WERI-Rb-1 (cell line): ENCODE data around the gene PGLYRP1.

Source experiments
- DNase-seq: peaks from one replicate; pipeline ENCODE4 v3.0.0-alpha.2; 2020
- H3K27ac ChIP-seq: fragments of 250-450 bp; sonication (Bioruptor Pico); 2 replicates; pipeline ENCODE4 v1.5.1; 2020; ENCODE audit warnings: mild to moderate bottlenecking, moderate library complexity
- H3K27me3 ChIP-seq: fragments of 250-450 bp; sonication (Bioruptor Pico); 2 replicates; pipeline ENCODE4 v1.5.1; 2021; ENCODE audit warnings: mild to moderate bottlenecking, low read depth, moderate library complexity; ENCODE audit not compliant: insufficient read depth, severe bottlenecking
- H3K36me3 ChIP-seq: fragments of 250-450 bp; sonication (Bioruptor Pico); 2 replicates; pipeline ENCODE4 v1.5.1; 2020; ENCODE audit warnings: mild to moderate bottlenecking, moderate library complexity
- H3K4me3 ChIP-seq: 2 replicates; pipeline ENCODE4 v1.5.1; 2011; ENCODE audit warnings: low read depth, mild to moderate bottlenecking, control low read depth, low read length
- H3K9me3 ChIP-seq: fragments of 250-450 bp; sonication (Bioruptor Pico); 2 replicates; pipeline ENCODE4 v1.5.1; 2021; ENCODE audit warnings: mild to moderate bottlenecking, moderate library complexity; ENCODE audit not compliant: severe bottlenecking
- CTCF ChIP-seq: IDR thresholded peaks from 2 replicates; pipeline ENCODE4 v1.5.1; 2011; ENCODE audit warnings: low read depth, mild to moderate bottlenecking, control low read depth, inconsistent platforms, low read length

The PGLYRP1 gene

DNA sequence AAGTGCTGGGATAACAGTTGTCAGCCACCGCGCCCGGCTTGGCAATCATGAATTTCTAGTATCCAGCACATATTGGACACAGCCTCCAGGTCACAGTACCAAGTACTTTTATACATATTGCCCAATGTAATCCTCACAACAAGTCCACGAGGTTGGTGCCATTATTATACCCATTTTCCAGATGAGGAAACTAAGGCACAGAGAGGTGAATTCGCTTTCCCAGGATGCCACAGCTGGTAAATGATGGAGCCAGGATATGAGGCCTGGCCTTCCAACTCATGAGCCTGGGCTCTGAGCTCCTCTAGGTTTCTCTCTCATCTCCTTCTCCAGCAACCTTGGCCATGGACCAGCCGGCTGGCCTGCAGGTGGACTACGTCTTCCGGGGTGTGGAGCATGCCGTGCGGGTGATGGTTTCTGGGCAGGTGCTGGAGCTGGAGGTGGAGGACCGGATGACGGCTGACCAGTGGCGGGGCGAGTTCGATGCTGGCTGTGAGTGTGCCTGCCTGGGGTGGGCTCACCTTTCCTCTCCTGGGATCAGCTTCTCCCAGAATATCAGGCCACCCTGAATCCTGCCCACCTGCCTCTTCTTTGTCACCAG lies 20.1 kb downstream of the PGLYRP1 start:
- Histone ChIP-seq H3K9me3 (no peaks in the 10 kb centered on the region), H3K36me3 (no peaks in the 10 kb centered on the region; the same call in 1 of the 2 replicates), H3K27ac (no peak overlapping the region), H3K27me3 (no peaks in the 10 kb centered on the region), H3K4me3 (no peak overlapping the region)
- no peak for TF ChIP-seq CTCF
- no peak for DNase-seq

GRCh38 chr19:46000491-46001246 lies 22.2 kb downstream of the PGLYRP1 start:
- Histone ChIP-seq H3K4me3 (no peak overlapping the region), H3K36me3 (peaks cover 2% of the 10 kb centered on the region; the same call in 1 of the 2 replicates), H3K9me3 (no peaks in the 10 kb centered on the region), H3K27ac (no peak overlapping the region), H3K27me3 (no peaks in the 10 kb centered on the region)
- DNase-seq, result no peak
- TF ChIP-seq CTCF, result no peak

DNA sequence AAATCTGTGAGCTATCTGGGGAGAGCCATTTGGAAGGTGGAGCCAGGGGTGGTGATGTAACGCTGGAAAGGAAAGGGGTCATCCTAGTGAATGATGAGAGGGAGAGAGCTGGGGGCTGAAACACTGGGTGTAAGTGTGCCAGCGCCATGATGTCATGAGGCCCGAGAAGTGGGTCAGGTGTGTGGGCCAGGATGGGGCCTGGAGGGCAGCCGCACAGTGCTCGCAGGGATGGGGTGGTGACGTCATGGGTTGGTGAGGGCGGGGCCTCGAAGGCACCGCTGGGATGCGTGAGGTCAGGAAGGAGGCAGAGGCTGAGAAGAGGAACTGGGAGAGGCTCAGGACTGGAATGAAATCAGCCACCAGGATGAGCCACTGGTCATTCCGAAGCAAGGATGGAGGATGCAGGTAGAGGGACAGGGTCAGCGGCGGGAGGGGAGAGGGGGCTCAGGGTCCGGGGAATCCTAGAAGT lies 23.2 kb downstream of the PGLYRP1 start:
- DNase-seq, result no peak

GRCh38 chr19:45998834-45999233 lies 24.0 kb downstream of the PGLYRP1 start:
- no peak for TF ChIP-seq CTCF
- Histone ChIP-seq H3K4me3 (no peak overlapping the region), H3K9me3 (no peaks in the 10 kb centered on the region), H3K27ac (no peak overlapping the region), H3K36me3 (peaks cover 2% of the 10 kb centered on the region; the same call in 1 of the 2 replicates), H3K27me3 (no peaks in the 10 kb centered on the region)
- no peak for DNase-seq

More for the DNA sequence above, 23.2 kb downstream of the PGLYRP1 start:
- Histone ChIP-seq H3K27me3 (no peaks in the 10 kb centered on the region), H3K4me3 (no peak overlapping the region), H3K36me3 (peaks cover 2% of the 10 kb centered on the region; the same call in 1 of the 2 replicates), H3K9me3 (no peaks in the 10 kb centered on the region), H3K27ac (no peak overlapping the region)
- TF ChIP-seq CTCF, result no peak

DNA sequence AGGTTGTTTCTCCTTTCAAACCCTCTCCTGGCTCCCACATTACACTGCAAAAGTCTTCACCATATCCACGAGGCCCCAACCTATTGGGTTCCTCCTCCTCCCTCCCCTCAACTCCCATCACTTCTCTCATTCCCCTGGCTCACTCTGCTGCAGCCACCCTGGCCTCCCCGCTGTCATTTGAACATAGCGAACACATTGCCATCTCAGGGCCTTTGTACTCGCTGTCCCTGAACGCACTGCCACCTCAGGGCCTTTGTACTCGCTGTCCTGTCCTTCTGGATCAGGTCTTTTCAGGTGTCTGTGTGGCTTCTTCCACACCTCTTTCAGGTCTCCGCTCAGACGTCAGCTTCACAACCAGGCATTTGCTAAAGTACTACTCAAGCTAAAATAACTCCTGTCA lies 25.9 kb downstream of the PGLYRP1 start:
- H3K27me3 ChIP-seq, result no peaks in the 10 kb centered on the region
- no peak overlapping the region for H3K4me3 ChIP-seq
- DNase-seq, result no peak
- no peak overlapping the region for H3K27ac ChIP-seq
- H3K9me3 ChIP-seq, result no peaks in the 10 kb centered on the region
- peaks cover 2% of the 10 kb centered on the region; the same call in 1 of the 2 replicates for H3K36me3 ChIP-seq
- no peak for TF ChIP-seq CTCF
